Esophagus mucosa (tissue), 1 donor: ENCODE results near the gene SAMD13. TPM values are rescaled to one million over a fixed set of nuclear protein-coding genes. Genes with fewer than 3 reads are reported as not detected.

Experiments used
- ATAC-seq: fragments of 200-7000 bp; cut with Tn5 transposase; one replicate; pipeline ENCODE4 v1.9.1; 2020
- total RNA-seq: library from RNA; stranded (reverse); gene quantifications from one replicate; pipeline ENCODE4 v1.2.4, GENCODE V29; 2023
- donor health status: DM: yes; HTN: yes; CAD: no.

SAMD13 gene
- total RNA-seq, 1 donor from 2014 or later, result 0.44 TPM

GRCh38 chr1:84347271-84347931, 45.9 kb downstream of the SAMD13 start:
- no peak for ATAC-seq

- ATAC-seq, result no peak
Observed at GRCh38 chr1:84347932-84348555, 46.5 kb downstream of the SAMD13 start.

- ATAC-seq, result no peak
Observed at GRCh38 chr1:84348759-84349158, 47.3 kb downstream of the SAMD13 start.

DNA sequence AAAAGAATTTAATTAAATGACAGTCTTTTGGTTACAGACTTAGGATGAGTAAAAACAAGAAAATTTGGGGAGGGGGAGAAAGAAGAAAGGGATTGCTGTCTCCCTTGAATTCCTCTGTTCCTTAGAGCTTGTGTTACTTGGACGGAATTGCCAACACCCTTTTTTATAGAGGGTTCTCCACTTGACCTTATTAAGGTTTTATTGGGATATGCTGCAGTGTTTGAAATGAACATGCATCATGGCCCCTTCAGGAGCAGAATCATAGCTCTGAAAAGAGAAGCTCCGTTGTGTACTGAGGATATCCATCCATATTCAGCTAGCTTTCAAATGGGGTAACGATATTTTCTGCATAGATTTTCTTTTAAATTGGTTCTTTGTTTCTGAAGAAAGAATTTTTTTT, 48.6 kb downstream of the SAMD13 start:
- no peak for ATAC-seq

- ATAC-seq, result no peak
Observed at GRCh38 chr1:84350550-84350949, 49.0 kb downstream of the SAMD13 start.

DNA sequence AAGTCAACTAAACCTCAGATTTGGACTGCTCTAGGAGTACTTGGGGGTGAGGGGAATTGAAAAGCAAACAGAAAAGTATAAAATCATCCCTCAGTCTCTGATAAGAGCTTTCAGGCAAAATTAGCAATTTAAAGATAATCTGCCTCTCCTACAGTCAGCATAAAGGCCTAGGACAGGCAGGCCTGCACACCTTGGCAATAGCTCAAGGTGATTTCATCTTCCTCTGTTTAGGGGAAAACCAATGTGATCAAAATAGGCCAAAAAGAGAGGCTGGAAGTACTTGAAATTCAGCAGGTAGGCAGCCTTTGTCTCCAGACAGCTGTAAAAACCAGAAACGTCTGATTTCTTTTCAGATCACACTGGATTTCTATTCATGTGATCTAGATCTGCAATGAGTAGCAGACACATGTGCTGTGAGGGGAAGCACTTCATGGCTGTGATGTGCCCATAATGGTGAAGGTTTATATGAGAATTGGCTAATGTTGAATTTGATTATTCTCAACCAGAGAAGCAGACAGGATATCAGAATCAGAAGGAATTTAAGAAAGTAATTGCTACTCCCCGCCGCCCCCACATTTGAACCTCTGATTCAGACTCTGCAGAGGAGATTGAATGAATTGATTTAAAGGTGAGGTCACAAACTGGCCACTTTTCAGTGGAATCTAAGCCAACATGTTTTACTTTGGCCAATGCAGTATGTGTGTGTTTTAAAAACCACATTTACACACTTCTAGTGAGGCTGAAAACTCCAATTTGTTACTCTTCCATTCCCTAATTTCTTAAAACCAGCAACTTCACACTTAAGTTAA, 51.0 kb downstream of the SAMD13 start:
- no peak for ATAC-seq

DNA sequence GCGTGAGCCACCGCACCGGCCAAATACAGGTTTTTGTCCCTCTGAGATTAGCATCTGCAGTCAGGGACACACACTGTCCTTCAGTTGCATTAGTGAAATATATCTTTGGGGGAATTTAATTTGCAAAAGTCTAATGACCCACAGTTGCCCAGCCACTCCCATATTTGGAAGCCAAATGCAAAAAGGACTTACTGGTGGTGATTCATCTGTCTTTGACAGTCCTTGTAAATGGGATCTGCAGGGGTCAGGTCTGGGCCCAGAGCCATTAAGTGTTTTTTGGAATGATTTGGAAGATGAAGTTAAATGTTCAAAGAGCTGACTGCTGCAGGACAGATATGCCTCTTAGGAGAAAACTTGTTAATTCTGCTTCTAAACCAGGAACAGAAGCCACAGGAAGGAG, 52.2 kb downstream of the SAMD13 start:
- ATAC-seq, result no peak

- ATAC-seq, result no peak
Observed at GRCh38 chr1:84355556-84355955, 54.0 kb downstream of the SAMD13 start.

DNA sequence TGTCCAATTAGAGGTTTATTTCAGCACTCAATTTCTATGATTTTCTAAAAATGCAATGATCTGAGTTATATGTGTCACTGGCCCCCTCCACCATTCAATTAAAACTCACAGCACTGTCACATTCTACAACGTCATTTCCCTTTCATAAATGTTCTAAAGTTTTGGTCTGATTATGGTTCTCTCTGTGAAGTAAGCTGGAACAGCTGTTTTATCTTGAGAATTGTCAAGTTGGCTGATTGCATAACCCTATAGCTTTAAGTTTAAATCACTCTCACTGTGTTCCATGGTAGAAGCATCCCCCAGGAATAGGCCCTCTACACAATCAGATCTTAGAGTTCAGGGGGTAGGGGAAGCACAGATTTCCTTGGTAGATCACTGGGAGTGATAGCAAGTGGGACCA, 55.4 kb downstream of the SAMD13 start:
- no peak for ATAC-seq

DNA sequence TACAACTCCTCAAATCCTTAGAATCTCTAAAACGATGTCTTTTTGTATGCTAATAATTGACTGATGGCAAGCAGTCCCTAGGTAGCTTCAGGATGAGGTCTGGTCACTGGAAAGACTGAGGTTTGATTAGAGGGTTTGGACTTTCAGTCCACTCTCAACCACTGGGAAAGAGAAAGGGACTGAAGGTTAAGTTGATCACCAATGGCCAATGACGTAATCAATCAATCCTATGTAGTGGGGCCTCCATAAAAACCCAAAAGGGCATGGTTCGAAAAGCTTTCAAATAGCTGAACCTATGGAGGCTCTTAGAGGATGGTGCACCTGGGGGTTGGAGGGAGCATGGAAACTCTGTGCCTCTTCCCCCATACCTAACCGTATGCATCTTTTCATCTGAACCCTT, 57.2 kb downstream of the SAMD13 start:
- ATAC-seq, result no peak

GRCh38 chr1:84360316-84360715, 58.8 kb downstream of the SAMD13 start:
- ATAC-seq, result no peak

GRCh38 chr1:84361796-84362195, 60.3 kb downstream of the SAMD13 start:
- ATAC-seq, result peak; percentile 79

DNA sequence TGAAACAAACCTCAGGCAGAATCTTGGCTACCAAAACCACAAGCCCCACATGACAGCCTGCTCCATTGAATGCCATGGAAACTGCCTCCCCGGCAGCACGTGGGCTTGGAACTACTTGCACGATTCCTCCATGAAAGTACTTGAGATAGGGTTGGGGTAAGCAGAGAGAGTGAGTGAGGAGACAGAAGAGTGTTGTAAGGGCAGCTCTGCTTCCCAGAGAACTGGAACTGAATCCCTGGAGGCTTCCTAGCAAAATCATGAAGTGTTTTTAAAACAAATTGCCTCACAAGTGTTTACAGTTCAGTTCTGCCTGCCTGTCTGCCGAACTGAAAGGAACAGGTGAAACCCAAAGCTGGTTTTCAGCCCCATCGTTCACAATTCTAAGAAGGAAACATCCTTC, 61.5 kb downstream of the SAMD13 start:
- no peak for ATAC-seq

DNA sequence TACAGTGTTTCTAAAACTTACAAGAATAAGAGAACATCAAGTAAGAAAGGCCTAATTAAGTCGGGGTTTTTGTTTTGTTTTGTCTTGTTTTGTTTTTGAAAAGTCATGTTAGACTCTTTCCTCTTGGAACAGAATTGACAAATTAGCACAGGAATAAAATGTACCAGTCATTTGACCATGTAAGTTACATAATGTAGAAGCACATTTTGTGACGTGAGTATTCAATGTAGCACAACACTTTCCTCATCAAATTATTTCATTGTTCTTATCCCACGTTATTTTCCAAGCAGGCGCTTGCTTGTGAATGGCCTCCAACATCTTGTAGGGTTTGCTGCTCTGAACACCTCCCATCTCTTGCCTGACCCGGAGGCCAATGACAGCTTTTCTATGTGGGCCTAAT, 62.1 kb downstream of the SAMD13 start:
- no peak for ATAC-seq

GRCh38 chr1:84365225-84366221, 64.0 kb downstream of the SAMD13 start:
- ATAC-seq, result peak; percentile 78

DNA sequence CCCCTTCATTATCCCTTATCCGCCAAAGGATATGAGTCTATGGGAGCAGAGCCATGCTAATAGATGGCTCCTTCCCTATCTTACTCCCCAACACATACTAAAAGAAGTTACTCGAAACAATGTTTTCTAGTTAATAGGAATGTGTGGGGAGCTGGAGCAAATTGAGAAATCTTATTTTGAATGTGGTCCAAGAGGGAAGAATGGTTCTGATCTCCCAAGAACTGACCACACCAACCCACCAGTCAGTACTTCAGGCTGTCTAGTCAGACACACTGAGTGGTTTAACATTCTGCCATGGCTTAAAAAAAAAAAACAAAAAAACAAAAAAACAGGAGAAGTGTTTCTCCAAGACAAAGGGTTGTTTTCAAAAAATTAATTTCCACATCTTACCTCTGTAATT, 65.3 kb downstream of the SAMD13 start:
- ATAC-seq, result no peak

DNA sequence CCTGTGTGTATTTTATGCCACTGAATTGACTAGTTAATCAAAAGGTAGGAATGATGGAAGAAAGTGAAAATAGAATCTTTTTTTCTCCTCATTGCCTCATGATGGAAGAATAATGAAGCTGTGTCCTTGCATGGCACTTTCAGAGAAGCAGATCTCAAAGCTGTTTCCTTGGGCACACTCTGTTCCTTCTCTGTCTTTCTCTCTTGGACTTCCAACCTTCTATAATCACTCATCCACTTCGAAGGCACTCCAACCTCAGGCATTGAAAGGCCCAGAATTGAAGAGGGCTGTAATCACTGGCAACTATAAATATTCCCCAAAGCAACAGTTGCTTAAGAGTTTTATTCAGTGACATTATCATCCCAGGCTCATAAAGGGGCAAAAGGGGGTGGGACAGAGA, 65.7 kb downstream of the SAMD13 start:
- ATAC-seq, result no peak

GRCh38 chr1:84368441-84368840, 66.9 kb downstream of the SAMD13 start:
- ATAC-seq, result no peak

GRCh38 chr1:84370266-84370665, 68.8 kb downstream of the SAMD13 start:
- no peak for ATAC-seq

GRCh38 chr1:84370831-84371394, 69.4 kb downstream of the SAMD13 start:
- no peak for ATAC-seq

GRCh38 chr1:84373436-84374141, 72.1 kb downstream of the SAMD13 start:
- no peak for ATAC-seq
